LNCAP (cell line): ENCODE results near the gene ZNF765.

Source experiments
- TF ChIP-seq, protein P1 (sequence below): fragments of 450-650 bp; IDR thresholded peaks from 2 replicates; pipeline ENCODE4 v1.5.1; 2017; ENCODE audit warnings: mild to moderate bottlenecking

The ZNF765 gene

DNA sequence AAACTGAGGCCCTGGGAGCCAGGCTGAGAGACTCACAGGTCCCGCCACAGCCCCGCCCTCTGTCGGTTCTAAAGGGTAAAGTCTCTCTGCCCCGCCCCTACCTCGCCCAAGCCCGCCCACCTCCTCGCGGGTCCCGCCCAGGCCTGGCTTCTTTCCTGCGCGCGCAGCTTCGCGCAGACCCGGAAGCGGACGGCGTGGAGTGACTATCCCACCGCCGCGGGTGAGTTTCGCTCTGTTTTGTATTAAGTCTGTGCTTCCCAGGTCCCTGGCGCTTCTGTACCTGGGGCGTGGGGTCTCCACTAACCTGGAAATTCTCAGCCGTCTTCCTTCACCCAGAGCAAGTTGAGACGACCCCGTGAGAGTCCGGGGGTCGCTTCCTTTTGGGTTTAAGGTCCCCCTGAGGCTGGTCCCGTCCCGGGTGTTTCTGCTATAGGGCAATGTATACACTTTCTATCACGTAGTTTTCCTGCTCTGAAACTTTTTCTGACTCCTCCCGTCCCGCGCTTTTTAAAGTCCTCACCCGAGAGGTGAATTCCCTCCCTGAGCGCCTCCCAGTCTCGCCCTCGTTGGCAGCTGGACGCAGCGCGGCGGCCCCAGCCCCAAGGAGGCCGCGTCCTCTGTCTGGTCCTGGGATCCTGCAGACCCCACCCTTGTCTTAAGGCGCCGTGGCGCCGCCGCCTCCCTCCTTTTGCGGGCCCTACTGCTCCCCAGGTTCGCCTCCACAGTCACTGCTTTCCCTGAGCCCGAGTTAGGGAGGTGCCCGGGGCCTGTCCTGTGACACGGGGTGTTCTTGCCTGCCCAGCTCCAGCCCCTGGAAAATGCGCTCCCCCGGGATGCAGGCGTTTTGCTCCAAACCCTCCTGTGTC is at the start of gene ZNF765:
TSS of gene ZNF765 (plus strand) at position 176 of the 866 bp plus-strand sequence. CDS start 2,867 bp downstream, outside the sequence.
- TF ChIP-seq, protein P1, sequence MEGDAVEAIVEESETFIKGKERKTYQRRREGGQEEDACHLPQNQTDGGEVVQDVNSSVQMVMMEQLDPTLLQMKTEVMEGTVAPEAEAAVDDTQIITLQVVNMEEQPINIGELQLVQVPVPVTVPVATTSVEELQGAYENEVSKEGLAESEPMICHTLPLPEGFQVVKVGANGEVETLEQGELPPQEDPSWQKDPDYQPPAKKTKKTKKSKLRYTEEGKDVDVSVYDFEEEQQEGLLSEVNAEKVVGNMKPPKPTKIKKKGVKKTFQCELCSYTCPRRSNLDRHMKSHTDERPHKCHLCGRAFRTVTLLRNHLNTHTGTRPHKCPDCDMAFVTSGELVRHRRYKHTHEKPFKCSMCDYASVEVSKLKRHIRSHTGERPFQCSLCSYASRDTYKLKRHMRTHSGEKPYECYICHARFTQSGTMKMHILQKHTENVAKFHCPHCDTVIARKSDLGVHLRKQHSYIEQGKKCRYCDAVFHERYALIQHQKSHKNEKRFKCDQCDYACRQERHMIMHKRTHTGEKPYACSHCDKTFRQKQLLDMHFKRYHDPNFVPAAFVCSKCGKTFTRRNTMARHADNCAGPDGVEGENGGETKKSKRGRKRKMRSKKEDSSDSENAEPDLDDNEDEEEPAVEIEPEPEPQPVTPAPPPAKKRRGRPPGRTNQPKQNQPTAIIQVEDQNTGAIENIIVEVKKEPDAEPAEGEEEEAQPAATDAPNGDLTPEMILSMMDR, result peak; percentile 33; the same call in 1 of the 2 replicates

DNA sequence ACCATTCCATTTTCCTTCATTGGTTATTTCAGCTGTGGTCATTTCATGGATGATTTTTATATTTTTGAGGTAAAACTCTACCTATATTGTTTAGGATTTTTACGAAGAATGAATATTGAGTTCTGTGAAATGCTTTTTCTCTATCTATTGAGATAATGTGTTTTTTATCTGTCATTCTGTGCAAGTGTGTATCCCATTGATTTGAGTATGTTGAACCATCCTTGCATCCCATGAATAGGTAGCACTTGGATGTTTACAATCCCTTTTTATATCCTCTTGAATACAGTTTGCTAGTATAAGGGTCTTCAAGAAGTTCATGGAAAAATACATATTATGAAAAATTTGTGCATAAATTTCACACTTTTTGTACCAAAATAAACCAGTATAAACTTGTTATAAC is 39.2 kb upstream of the ZNF765 start:
- TF ChIP-seq, protein P1, result no peak

DNA sequence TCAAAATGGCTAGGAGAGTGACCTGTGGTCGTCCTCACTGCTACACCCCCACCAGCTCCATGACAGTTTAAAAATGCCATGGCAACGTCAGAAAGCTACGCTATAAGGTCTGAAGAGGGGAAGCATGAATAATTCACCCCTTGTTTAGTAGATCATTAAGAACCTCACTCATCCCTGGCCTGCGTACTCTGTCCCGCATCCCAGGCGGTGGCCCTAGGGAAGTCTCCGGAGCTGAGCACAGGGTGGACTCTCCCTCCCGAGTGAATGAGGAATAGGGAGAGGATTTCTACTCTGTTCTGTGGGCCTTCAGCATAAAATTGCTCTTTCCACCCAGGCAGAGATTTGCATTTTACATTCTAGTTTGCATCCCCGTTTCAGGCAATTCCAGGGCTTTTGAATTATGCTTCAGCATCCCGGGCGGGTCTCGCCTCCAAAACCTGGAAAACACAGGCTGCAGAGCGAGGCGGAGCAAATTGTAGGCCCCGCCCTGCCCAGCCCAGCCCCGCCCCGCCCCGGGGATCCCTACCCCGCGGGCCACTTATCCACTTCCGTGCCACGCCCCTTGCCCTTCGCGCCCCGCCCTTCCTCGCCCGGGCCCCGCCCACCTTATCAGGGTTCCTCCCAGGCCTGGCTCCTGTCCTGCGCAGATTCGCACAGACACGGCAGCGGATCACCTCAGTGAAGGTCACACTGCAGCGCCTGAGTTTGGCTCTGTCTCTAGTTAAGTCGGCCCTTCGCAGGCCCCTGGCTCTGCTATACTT is 36.9 kb upstream of the ZNF765 start:
- TF ChIP-seq, protein P1, result no peak

DNA sequence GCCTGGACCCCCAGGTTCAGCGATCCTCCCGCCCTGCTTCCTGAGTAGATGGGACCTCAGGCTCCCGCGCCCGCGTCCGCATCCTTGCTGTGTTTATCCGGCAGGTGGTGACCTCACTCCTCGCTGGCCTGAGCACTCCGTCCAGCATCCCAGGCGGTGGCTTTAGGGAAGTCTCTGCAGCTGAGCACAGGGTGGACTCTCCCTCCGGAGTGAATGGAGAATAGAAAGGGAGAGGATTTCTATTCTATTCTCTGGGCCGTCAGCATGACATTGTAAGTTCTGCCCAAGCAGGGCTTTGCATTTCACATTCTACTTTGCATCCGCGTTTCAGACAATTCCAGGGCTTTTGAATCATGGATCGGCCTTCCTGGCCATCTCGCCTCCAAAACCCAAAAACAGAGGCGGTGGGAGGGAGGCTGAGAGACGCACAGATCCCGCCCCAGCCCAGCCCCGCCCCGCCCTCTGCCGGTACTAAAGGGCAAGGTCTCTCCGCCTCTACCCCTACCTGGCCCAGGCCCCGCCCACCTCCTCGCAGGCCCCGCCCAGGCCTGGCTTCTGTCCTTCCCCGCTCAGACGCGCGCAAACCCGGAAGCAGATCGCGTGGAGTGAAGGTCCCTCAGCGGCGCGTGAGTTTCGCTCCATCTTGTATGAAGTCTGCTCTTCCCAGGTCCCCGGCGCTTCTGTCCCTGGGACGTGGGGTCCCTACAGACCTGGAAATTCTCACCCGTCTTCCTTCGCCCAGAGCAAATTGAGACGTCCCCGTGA is 29.6 kb upstream of the ZNF765 start, which contains the start of gene ZNF525:
TSS of gene ZNF525 (plus strand) at position 572 of the 765 bp plus-strand sequence. CDS start 6,577 bp downstream, outside the sequence.
- TF ChIP-seq, protein P1, result no peak

DNA sequence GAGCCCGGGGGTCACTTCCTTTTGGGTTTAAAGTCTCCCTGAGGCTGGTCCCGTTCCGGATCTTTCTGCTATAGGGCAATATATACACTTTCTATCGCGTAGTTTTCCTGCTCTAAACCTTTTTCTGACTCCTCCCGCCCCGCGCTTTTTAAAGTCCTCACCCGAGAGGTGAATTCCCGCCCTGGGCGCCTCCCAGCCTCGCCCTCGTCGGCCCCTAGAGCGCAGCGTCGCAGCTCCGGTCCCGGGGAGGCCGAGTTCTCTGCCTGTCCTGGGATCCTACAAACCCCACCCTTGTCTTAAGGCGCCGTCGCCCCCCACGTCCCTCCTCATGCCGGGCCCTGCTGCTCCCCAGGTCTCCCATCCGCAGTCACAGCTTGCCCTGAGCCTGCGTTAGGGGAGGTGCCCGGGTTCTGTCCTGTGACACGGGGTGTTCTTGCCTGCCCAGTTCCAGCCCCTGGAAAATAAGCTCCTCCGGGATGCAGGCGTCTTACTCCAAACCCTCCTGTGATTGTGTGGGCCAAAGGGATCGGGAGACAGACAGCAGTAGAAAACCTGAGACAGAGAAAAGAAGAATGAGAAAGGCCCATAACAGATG is 29.0 kb upstream of the ZNF765 start:
- TF ChIP-seq, protein P1, result no peak

DNA sequence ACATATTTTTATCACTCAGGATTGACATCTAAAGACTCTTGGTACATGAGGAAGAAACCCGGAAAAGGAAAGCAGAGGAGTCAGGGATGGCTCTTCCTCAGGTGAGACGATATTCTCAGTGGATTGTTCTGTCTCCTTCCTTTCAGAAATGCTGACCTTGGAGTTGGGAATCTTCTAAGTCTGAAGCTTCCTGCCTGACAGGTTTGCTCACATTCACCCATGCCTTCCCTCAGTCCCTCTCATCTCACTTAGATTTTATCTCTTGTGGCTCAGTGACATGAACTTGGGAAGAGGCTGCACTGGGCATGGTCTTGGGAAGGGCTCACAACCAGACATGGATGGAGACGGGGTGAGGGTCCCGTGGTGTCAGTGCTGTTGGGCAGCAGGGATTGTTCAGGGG is 22.8 kb upstream of the ZNF765 start:
- TF ChIP-seq, protein P1, result no peak

DNA sequence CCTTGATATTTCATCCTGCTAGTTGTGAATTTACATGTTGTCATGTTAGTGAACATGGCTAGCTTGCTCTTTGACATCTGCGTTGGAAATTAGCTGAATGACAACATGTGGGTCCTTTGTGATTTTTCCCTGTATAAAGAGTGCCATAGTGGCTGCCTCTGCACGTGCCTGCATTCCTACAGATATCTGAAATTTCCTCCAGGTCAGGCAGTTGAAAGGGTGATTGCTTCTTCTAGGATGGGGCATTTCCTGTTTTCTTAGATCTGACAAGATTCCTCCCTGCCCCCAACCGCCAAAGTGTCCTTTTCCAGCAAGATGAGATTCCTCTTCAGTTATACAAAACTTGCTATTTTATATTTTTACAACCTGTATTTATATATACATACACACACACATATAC is 20.7 kb upstream of the ZNF765 start:
- TF ChIP-seq, protein P1, result no peak
